NCI-H1694 treated with DMSO at 0.1 percent for 48 hours (cell line): Measurements from ENCODE around the gene TMC2.
A peak's percentile ranks its signal among the peaks of the same experiment; 100 is the strongest.

ENCODE experiments used
- DNase-seq: peaks from one replicate; lab custom pipeline; 2025; lab: John Stamatoyannopoulos, UW

TMC2 gene

GRCh38 chr20:2585811-2586210, 49.4 kb downstream of the TMC2 start:
- no peak for DNase-seq

GRCh38 chr20:2593756-2594155, 57.4 kb downstream of the TMC2 start:
- no peak for DNase-seq

GRCh38 chr20:2595076-2595475, 58.7 kb downstream of the TMC2 start:
- no peak for DNase-seq

- DNase-seq = no peak
Measured at GRCh38 chr20:2596673-2597279, 60.4 kb downstream of the TMC2 start.

GRCh38 chr20:2599288-2600006, 63.1 kb downstream of the TMC2 start:
- no peak for DNase-seq

- DNase-seq = no peak
Measured at GRCh38 chr20:2602046-2602735, 65.8 kb downstream of the TMC2 start.

- DNase-seq = no peak
Measured at GRCh38 chr20:2602746-2603145, 66.4 kb downstream of the TMC2 start.

- DNase-seq = no peak
Measured at GRCh38 chr20:2603816-2604505, 67.6 kb downstream of the TMC2 start.

GRCh38 chr20:2604506-2604835, 68.1 kb downstream of the TMC2 start:
- no peak for DNase-seq

GRCh38 chr20:2606507-2607006, 70.2 kb downstream of the TMC2 start:
- DNase-seq = no peak

- no peak for DNase-seq
Measured at GRCh38 chr20:2610326-2610725, 74.0 kb downstream of the TMC2 start.

- peak; percentile 26 for DNase-seq
Measured at GRCh38 chr20:2610941-2611720, 74.8 kb downstream of the TMC2 start.

- DNase-seq = no peak
Measured at GRCh38 chr20:2612073-2612472, 75.7 kb downstream of the TMC2 start.

GRCh38 chr20:2616634-2617033, 80.3 kb downstream of the TMC2 start:
- DNase-seq = no peak

- no peak for DNase-seq
Measured at GRCh38 chr20:2617099-2617714, 80.8 kb downstream of the TMC2 start.

GRCh38 chr20:2618815-2619214, 82.4 kb downstream of the TMC2 start:
- no peak for DNase-seq

- DNase-seq = no peak
Measured at GRCh38 chr20:2619337-2619736, 83.0 kb downstream of the TMC2 start.

- DNase-seq = no peak
Measured at GRCh38 chr20:2619961-2620595, 83.7 kb downstream of the TMC2 start.

- no peak for DNase-seq
Measured at GRCh38 chr20:2624190-2624589, 87.8 kb downstream of the TMC2 start.

GRCh38 chr20:2625062-2625461, 88.7 kb downstream of the TMC2 start:
- no peak for DNase-seq
